ENCODE measurements around the gene PEAK3.
A peak's percentile ranks its signal among the peaks of the same experiment; 100 is the strongest.

The PEAK3 gene

DNA sequence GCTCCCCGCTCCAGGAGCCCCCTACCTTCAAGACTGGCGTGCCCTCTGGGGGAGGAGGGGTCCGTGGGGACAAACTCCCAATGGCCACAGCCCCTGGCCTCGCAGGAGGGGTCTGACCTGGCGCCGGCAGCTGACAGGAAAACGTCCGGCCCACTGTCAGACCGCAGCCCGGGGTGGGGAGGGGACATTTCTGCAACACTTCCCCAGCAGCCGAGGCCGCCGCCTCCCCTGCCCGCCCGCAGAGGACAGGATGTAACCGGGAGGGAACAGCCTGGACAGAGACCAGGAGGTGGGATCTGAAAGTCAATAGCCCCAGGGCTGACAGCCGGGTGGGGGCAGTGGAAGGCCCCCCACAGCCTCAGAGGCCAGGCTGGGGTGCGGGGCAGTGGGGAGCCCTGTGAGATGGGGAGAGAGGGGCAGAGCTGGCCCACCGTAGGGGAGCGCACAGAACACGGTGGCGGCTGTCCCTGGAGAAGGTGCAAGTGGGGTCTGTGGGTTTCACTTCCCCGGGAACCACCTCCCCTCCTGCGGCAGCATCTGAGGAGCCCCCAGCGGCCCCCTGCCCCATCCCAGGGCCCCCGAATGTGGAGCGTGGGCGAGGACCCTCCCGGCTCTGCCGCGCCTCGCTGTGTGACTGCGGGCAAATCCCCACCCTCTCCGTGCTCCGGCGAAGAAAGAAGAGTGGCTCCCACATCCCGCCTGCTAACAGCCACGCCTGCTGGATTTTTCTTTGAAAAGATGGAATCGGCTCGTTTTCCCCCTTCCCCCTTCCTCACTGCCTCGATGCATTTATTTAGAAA is at the start of gene PEAK3:
Gene PEAK3 (minus strand): TSS at position 114 of the 800 bp plus-strand sequence. CDS start 1,244 bp downstream, outside the sequence.
- H3K27ac ChIP-seq: no peak within 1 kb of the TSS

DNA sequence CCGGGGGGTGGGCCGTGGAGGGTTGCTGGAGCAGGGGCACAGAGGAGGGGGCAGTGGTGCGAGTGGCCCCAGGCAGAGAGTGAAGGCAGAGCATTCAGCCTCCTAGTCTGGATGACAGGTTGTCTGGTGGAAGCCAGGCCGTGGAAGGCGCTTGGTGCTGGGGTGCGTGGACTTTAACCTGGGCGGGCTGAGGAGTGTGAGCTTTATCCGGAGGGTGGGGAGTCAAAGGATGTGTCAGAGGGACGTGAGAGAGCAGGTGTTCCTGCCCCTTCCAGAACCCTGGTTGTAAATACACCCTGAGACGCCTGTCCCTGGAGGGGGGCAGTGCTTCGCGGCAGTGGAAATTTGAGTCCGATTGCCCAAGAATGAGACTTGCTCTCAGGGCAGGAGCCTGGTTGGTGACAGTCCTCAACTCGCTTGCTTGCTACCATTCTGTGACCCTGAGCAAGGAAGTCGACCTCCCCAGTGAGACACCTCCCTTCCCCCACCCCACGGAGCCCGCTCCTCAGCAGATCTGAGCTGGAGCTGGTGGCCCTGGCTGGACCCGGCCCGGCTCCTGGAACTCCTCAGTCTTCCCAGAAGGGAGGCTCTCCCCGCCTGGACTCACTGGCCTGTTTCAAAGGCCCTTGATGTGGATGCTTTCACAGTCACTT is 48.8 kb upstream of the PEAK3 start:
- Histone ChIP-seq H2AFZ (no peak overlapping the region), H3K9ac (no peak overlapping the region), H3K4me3 (ENCODE audit: low read depth, low read length) (no peak overlapping the region), H3K27ac (peak overlapping the region; percentile 30), H3K4me1 (peaks cover 46% of the 10 kb centered on the region), H3K27me3 (ENCODE audit: control insufficient read depth, insufficient read depth, low read length) (no peaks in the 10 kb centered on the region), H3K9me3 (ENCODE audit: control insufficient read depth, low read length) (no peaks in the 10 kb centered on the region), H3K79me2 (peaks cover 53% of the 10 kb centered on the region), H3K36me3 (ENCODE audit: control insufficient read depth, insufficient read depth, low read length) (no peaks in the 10 kb centered on the region), H3K4me2 (ENCODE audit: low read length) (no peak overlapping the region)
- TF ChIP-seq, protein P1, sequence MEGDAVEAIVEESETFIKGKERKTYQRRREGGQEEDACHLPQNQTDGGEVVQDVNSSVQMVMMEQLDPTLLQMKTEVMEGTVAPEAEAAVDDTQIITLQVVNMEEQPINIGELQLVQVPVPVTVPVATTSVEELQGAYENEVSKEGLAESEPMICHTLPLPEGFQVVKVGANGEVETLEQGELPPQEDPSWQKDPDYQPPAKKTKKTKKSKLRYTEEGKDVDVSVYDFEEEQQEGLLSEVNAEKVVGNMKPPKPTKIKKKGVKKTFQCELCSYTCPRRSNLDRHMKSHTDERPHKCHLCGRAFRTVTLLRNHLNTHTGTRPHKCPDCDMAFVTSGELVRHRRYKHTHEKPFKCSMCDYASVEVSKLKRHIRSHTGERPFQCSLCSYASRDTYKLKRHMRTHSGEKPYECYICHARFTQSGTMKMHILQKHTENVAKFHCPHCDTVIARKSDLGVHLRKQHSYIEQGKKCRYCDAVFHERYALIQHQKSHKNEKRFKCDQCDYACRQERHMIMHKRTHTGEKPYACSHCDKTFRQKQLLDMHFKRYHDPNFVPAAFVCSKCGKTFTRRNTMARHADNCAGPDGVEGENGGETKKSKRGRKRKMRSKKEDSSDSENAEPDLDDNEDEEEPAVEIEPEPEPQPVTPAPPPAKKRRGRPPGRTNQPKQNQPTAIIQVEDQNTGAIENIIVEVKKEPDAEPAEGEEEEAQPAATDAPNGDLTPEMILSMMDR (IDR thresholded peaks at IDR 0.05): no peak

More for the DNA sequence above, at the start of gene PEAK3:
- TF ChIP-seq, protein P1 (IDR thresholded peaks at IDR 0.05): no peak
- Histone ChIP-seq H3K4me1 (no peaks in the 10 kb centered on the region), H3K79me2 (no peaks in the 10 kb centered on the region), H3K4me2 (ENCODE audit: low read length) (peak within 1 kb of the TSS; percentile 49), H3K4me3 (ENCODE audit: low read depth, low read length) (no peak within 1 kb of the TSS), H2AFZ (peak within 1 kb of the TSS; percentile 33), H3K27me3 (ENCODE audit: control insufficient read depth, insufficient read depth, low read length) (no peaks in the 10 kb centered on the region), H3K36me3 (ENCODE audit: control insufficient read depth, insufficient read depth, low read length) (no peaks in the 10 kb centered on the region), H3K9me3 (ENCODE audit: control insufficient read depth, low read length) (no peaks in the 10 kb centered on the region), H3K9ac (no peak within 1 kb of the TSS)

DNA sequence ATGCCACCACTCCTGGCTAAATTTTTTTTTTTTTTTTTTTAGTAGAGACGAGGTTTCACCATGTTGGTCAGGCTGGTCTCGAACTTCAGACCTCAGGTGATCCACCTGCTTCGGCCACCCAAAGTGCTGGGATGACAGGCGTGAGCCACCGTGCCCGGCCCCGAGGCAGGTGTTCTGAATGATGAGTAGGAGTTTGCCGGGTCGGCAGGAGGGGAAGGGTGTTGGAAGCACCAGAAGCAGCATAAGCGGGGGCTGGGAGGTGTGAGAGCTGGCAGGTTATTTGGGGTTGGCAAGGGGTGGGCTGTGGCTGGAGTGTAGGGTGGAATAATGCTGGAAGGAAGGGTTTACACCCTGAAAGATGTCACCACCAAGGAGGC is 48.3 kb upstream of the PEAK3 start:
- Histone ChIP-seq H3K36me3 (ENCODE audit: control insufficient read depth, insufficient read depth, low read length) (no peaks in the 10 kb centered on the region), H2AFZ (no peak overlapping the region), H3K27me3 (ENCODE audit: control insufficient read depth, insufficient read depth, low read length) (no peaks in the 10 kb centered on the region), H3K4me2 (ENCODE audit: low read length) (no peak overlapping the region), H3K4me3 (ENCODE audit: low read depth, low read length) (no peak overlapping the region), H3K79me2 (peaks cover 51% of the 10 kb centered on the region), H3K9ac (no peak overlapping the region), H3K27ac (no peak overlapping the region), H3K9me3 (ENCODE audit: control insufficient read depth, low read length) (no peaks in the 10 kb centered on the region), H3K4me1 (peaks cover 46% of the 10 kb centered on the region)
- TF ChIP-seq, protein P1 (IDR thresholded peaks at IDR 0.05): no peak

DNA sequence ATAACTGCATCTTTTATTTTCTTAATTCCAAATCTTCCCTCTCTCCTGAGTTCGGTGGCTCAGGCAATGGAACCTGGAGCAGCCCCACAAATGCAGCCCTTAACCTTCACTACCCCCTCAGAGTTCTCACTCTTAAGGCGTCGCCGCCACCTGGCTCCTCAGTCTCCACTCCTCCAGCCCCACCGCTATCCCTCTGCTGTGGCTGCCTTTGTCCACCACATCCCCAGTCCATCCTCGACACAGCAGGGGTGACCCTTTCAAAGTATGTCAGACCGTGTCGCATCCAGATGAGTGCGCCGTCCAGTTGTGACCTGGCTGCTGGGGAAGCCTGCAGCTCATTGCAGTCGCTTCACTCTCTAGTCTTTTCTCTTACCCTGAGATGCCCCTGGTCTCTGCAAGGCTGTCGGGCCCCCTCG is 47.5 kb upstream of the PEAK3 start:
- H3K9ac ChIP-seq: no peak overlapping the region
- no peaks in the 10 kb centered on the region for H3K36me3 ChIP-seq (ENCODE audit: control insufficient read depth, insufficient read depth, low read length)
- H3K4me3 ChIP-seq (ENCODE audit: low read depth, low read length): peak overlapping the region; percentile 87
- H3K4me2 ChIP-seq (ENCODE audit: low read length): peak overlapping the region; percentile 99
- H3K27ac ChIP-seq: no peak overlapping the region
- H3K9me3 ChIP-seq (ENCODE audit: control insufficient read depth, low read length): no peaks in the 10 kb centered on the region
- H3K4me1 ChIP-seq: peaks cover 46% of the 10 kb centered on the region
- peaks cover 46% of the 10 kb centered on the region for H3K79me2 ChIP-seq
- H3K27me3 ChIP-seq (ENCODE audit: control insufficient read depth, insufficient read depth, low read length): no peaks in the 10 kb centered on the region
- TF ChIP-seq, protein P1 (IDR thresholded peaks at IDR 0.05): no peak
- H2AFZ ChIP-seq: no peak overlapping the region
